Uterus (tissue), 2 donors: ENCODE measurements around the gene NISCH.

Source experiments
- CTCF ChIP-seq, 4 experiments: fragments of 200-600 bp in 2 of 4; fragments of 450-650 bp in 2 of 4; sonication (generic) in 2 of 4; IDR thresholded peaks; one replicate each; pipeline ENCODE4 v1.5.1; 2016 to 2019; ENCODE audit warnings: antibody characterized with exemption in 4 of 4, mild to moderate bottlenecking in 2 of 4, moderate library complexity in 1 of 4
- POLR2A ChIP-seq, 2 donors: fragments of 450-650 bp; IDR thresholded peaks; one replicate each; pipeline ENCODE4 v1.6.1; 2016; ENCODE audit warnings: antibody characterized with exemption in 2 of 2, mild to moderate bottlenecking in 1 of 2, moderate library complexity in 1 of 2

- no peak for TF ChIP-seq POLR2A (IDR thresholded peaks at IDR 0.05)
- no peak for TF ChIP-seq CTCF (IDR thresholded peaks at IDR 0.05)
Measured at GRCh38 chr3:52524258-52524751, 68.9 kb downstream of the NISCH start.
